T-helper 9 cell (primary cell): ENCODE measurements around the gene RASAL3.

Experiments used
- DNase-seq: peaks from one replicate; pipeline ENCODE4 v3.0.0-alpha.2; 2020

RASAL3 gene

GRCh38 chr19:15432629-15433518, 31.5 kb downstream of the RASAL3 start:
- DNase-seq: peak; percentile 88

GRCh38 chr19:15432018-15432494, 32.3 kb downstream of the RASAL3 start:
- no peak for DNase-seq

- no peak for DNase-seq
Observed at GRCh38 chr19:15431396-15432017, 32.8 kb downstream of the RASAL3 start.

- no peak for DNase-seq
Observed at GRCh38 chr19:15430526-15431120, 33.7 kb downstream of the RASAL3 start.

- no peak for DNase-seq
Observed at GRCh38 chr19:15429825-15430467, 34.4 kb downstream of the RASAL3 start.

- no peak for DNase-seq
Observed at GRCh38 chr19:15428956-15429824, 35.2 kb downstream of the RASAL3 start.

- DNase-seq: no peak
Observed at GRCh38 chr19:15427991-15428471, 36.3 kb downstream of the RASAL3 start.

GRCh38 chr19:15427350-15427700, 37.0 kb downstream of the RASAL3 start:
- no peak for DNase-seq

- DNase-seq: no peak
Observed at GRCh38 chr19:15426485-15427349, 37.6 kb downstream of the RASAL3 start.

- DNase-seq: no peak
Observed at GRCh38 chr19:15425321-15425950, 38.9 kb downstream of the RASAL3 start.

- no peak for DNase-seq
Observed at GRCh38 chr19:15424692-15425272, 39.6 kb downstream of the RASAL3 start.

- no peak for DNase-seq
Observed at GRCh38 chr19:15424121-15424520, 40.2 kb downstream of the RASAL3 start.

GRCh38 chr19:15423130-15423529, 41.2 kb downstream of the RASAL3 start:
- DNase-seq: no peak

GRCh38 chr19:15422296-15423075, 41.9 kb downstream of the RASAL3 start:
- no peak for DNase-seq

- no peak for DNase-seq
Observed at GRCh38 chr19:15421721-15422260, 42.6 kb downstream of the RASAL3 start.

GRCh38 chr19:15421136-15421695, 43.1 kb downstream of the RASAL3 start:
- DNase-seq: no peak

- no peak for DNase-seq
Observed at GRCh38 chr19:15419413-15420025, 44.8 kb downstream of the RASAL3 start.
